Activated T-cell treated with anti-CD3 and anti-CD28 coated beads, Interleukin-2, amount 50 U/mL, for 24 hours (primary cell): ENCODE results near the gene TOMM40.
A peak's percentile ranks its signal among the peaks of the same experiment; 100 is the strongest.
"Not testable (repeated sequence)": the region's sequence is repeated elsewhere in the genome, so short reads cannot be mapped to it uniquely, and the experiment has no call there.

Experiments used
- DNase-seq: peaks from one replicate; pipeline ENCODE4 v3.0.0-alpha.2; 2020
- H3K27ac Mint-ChIP-seq: 2 replicates; pipeline ENCODE4 v1.8.0; 2020; ENCODE audit warnings: mild to moderate bottlenecking, mixed read lengths
- H3K27me3 Mint-ChIP-seq: 2 replicates; pipeline ENCODE4 v1.8.0; 2020; ENCODE audit warnings: mixed read lengths
- H3K36me3 Mint-ChIP-seq: 2 replicates; pipeline ENCODE4 v1.8.0; 2020; ENCODE audit warnings: low read depth, mixed read lengths
- H3K4me1 Mint-ChIP-seq: 2 replicates; pipeline ENCODE4 v1.8.0; 2020; ENCODE audit warnings: low read depth, mixed read lengths
- H3K4me3 Mint-ChIP-seq: 2 replicates; pipeline ENCODE4 v1.8.0; 2020; ENCODE audit warnings: mild to moderate bottlenecking, moderate library complexity, mixed read lengths
- H3K9me3 Mint-ChIP-seq: 2 replicates; pipeline ENCODE4 v1.8.0; 2020; ENCODE audit warnings: mixed read lengths

The TOMM40 gene

GRCh38 chr19:44882619-44883397, 8.2 kb upstream of the TOMM40 start:
- not testable (repeated sequence) for H3K9me3 Mint-ChIP-seq, H3K4me3 Mint-ChIP-seq, H3K36me3 Mint-ChIP-seq, DNase-seq, H3K27me3 Mint-ChIP-seq, H3K4me1 Mint-ChIP-seq, H3K27ac Mint-ChIP-seq

GRCh38 chr19:44883922-44884321, 7.1 kb upstream of the TOMM40 start:
- Mint-ChIP-seq H3K27me3 (peaks cover 2% of the 10 kb centered on the region), H3K4me3 (no peak overlapping the region), H3K27ac (no peak overlapping the region), H3K36me3 (no peaks in the 10 kb centered on the region), H3K9me3 (no peaks in the 10 kb centered on the region), H3K4me1 (peaks cover under 1% of the 10 kb centered on the region)
- no peak for DNase-seq

GRCh38 chr19:44884566-44884965, 6.5 kb upstream of the TOMM40 start:
- no peak overlapping the region for H3K27ac Mint-ChIP-seq
- no peak for DNase-seq
- peaks cover 2% of the 10 kb centered on the region for H3K9me3 Mint-ChIP-seq
- no peak overlapping the region for H3K4me3 Mint-ChIP-seq
- peaks cover 4% of the 10 kb centered on the region for H3K4me1 Mint-ChIP-seq
- no peaks in the 10 kb centered on the region for H3K36me3 Mint-ChIP-seq
- H3K27me3 Mint-ChIP-seq = no peaks in the 10 kb centered on the region

- Mint-ChIP-seq H3K27me3 (no peaks in the 10 kb centered on the region), H3K9me3 (peaks cover 5% of the 10 kb centered on the region), H3K4me3 (no peak overlapping the region), H3K36me3 (peaks cover 3% of the 10 kb centered on the region), H3K4me1 (peaks cover 11% of the 10 kb centered on the region), H3K27ac (peak overlapping the region; percentile 59)
- no peak for DNase-seq
Observed at GRCh38 chr19:44886141-44886540, 4.9 kb upstream of the TOMM40 start.

- Mint-ChIP-seq H3K4me3 (no peak overlapping the region), H3K9me3 (peaks cover 5% of the 10 kb centered on the region), H3K27ac (no peak overlapping the region), H3K4me1 (peaks cover 22% of the 10 kb centered on the region), H3K36me3 (peaks cover 14% of the 10 kb centered on the region), H3K27me3 (no peaks in the 10 kb centered on the region)
- no peak for DNase-seq
Observed at GRCh38 chr19:44887648-44888047, 3.4 kb upstream of the TOMM40 start.

- Mint-ChIP-seq H3K36me3 (peaks cover 21% of the 10 kb centered on the region), H3K4me1 (peaks cover 29% of the 10 kb centered on the region)
- H3K27ac Mint-ChIP-seq, DNase-seq, H3K4me3 Mint-ChIP-seq, H3K9me3 Mint-ChIP-seq, H3K27me3 Mint-ChIP-seq: not testable (repeated sequence)
Observed at GRCh38 chr19:44888335-44888734, 2.7 kb upstream of the TOMM40 start.

GRCh38 chr19:44889830-44890365, 1.2 kb upstream of the TOMM40 start:
- Mint-ChIP-seq H3K9me3 (peaks cover 5% of the 10 kb centered on the region), H3K36me3 (peaks cover 36% of the 10 kb centered on the region), H3K27ac (peak overlapping the region; percentile 98), H3K27me3 (no peaks in the 10 kb centered on the region), H3K4me3 (peak overlapping the region; percentile 96), H3K4me1 (peaks cover 38% of the 10 kb centered on the region)
- DNase-seq = no peak

- Mint-ChIP-seq H3K4me1 (peaks cover 38% of the 10 kb centered on the region), H3K27ac (peak overlapping the region; percentile 98), H3K4me3 (peak overlapping the region; percentile 96), H3K36me3 (peaks cover 42% of the 10 kb centered on the region), H3K27me3 (no peaks in the 10 kb centered on the region), H3K9me3 (peaks cover 5% of the 10 kb centered on the region)
- DNase-seq = peak; percentile 100
Observed at GRCh38 chr19:44890366-44891015, 563 bp upstream of the TOMM40 start.

- H3K27ac Mint-ChIP-seq = peak overlapping the region; percentile 96
- DNase-seq = no peak
- H3K27me3 Mint-ChIP-seq = no peaks in the 10 kb centered on the region
- peaks cover 41% of the 10 kb centered on the region for H3K4me1 Mint-ChIP-seq
- H3K36me3 Mint-ChIP-seq = peaks cover 65% of the 10 kb centered on the region
- H3K9me3 Mint-ChIP-seq = peaks cover 5% of the 10 kb centered on the region
- H3K4me3 Mint-ChIP-seq = peak overlapping the region; percentile 96
Observed at GRCh38 chr19:44892932-44893331, 1.9 kb downstream of the TOMM40 start.

GRCh38 chr19:44893332-44894051, 2.4 kb downstream of the TOMM40 start:
- no peaks in the 10 kb centered on the region for H3K27me3 Mint-ChIP-seq
- DNase-seq = no peak
- peak overlapping the region; percentile 96 for H3K27ac Mint-ChIP-seq
- peaks cover 70% of the 10 kb centered on the region for H3K36me3 Mint-ChIP-seq
- H3K4me3 Mint-ChIP-seq = peak overlapping the region; percentile 96
- H3K4me1 Mint-ChIP-seq = peaks cover 41% of the 10 kb centered on the region
- peaks cover 5% of the 10 kb centered on the region for H3K9me3 Mint-ChIP-seq

- no peaks in the 10 kb centered on the region for H3K27me3 Mint-ChIP-seq
- H3K36me3 Mint-ChIP-seq = peaks cover 70% of the 10 kb centered on the region
- H3K4me1 Mint-ChIP-seq = peaks cover 40% of the 10 kb centered on the region
- DNase-seq = no peak
- peak overlapping the region; percentile 37 for H3K27ac Mint-ChIP-seq
- H3K4me3 Mint-ChIP-seq = no peak overlapping the region
- peaks cover 5% of the 10 kb centered on the region for H3K9me3 Mint-ChIP-seq
Observed at GRCh38 chr19:44894052-44894400, 3.0 kb downstream of the TOMM40 start.

GRCh38 chr19:44894946-44895345, 3.9 kb downstream of the TOMM40 start:
- Mint-ChIP-seq H3K4me1 (peaks cover 34% of the 10 kb centered on the region), H3K27me3 (no peaks in the 10 kb centered on the region), H3K27ac (peak overlapping the region; percentile 28), H3K36me3 (peaks cover 80% of the 10 kb centered on the region), H3K9me3 (peaks cover 3% of the 10 kb centered on the region), H3K4me3 (no peak overlapping the region)
- no peak for DNase-seq

GRCh38 chr19:44897835-44898234, 6.8 kb downstream of the TOMM40 start:
- Mint-ChIP-seq H3K27me3 (no peaks in the 10 kb centered on the region), H3K4me3 (no peak overlapping the region), H3K4me1 (peaks cover 20% of the 10 kb centered on the region), H3K9me3 (no peaks in the 10 kb centered on the region), H3K27ac (no peak overlapping the region), H3K36me3 (peaks cover 91% of the 10 kb centered on the region)
- no peak for DNase-seq

GRCh38 chr19:44900328-44901244, 9.5 kb downstream of the TOMM40 start:
- DNase-seq = no peak
- H3K4me1 Mint-ChIP-seq = peaks cover 10% of the 10 kb centered on the region
- H3K27me3 Mint-ChIP-seq = peaks cover 5% of the 10 kb centered on the region
- no peak overlapping the region for H3K4me3 Mint-ChIP-seq
- no peaks in the 10 kb centered on the region for H3K9me3 Mint-ChIP-seq
- peaks cover 79% of the 10 kb centered on the region for H3K36me3 Mint-ChIP-seq
- H3K27ac Mint-ChIP-seq = no peak overlapping the region
